H9 (cell line): ENCODE data around the gene MMP26. TPM values are rescaled to one million over a fixed set of nuclear protein-coding genes. Genes with fewer than 3 reads are reported as not detected.

Experiments
- DNase-seq: peaks from one replicate; pipeline ENCODE4 v3.0.0-alpha.2; 2017
- H2AFZ ChIP-seq: one replicate; pipeline ENCODE4 v1.6.1; 2013; ENCODE audit warnings: mild to moderate bottlenecking, low read length, control low read depth, moderate library complexity
- H2AK5ac ChIP-seq: 2 replicates; pipeline ENCODE4 v1.6.1; 2013; ENCODE audit warnings: low read length, control low read depth, mixed read lengths; ENCODE audit not compliant: insufficient read length
- H2BK120ac ChIP-seq: one replicate; pipeline ENCODE4 v1.6.1; 2013; ENCODE audit warnings: low read depth, mild to moderate bottlenecking, low read length, control low read depth, inconsistent platforms; ENCODE audit not compliant: poor library complexity, severe bottlenecking
- H2BK12ac ChIP-seq: 2 replicates; pipeline ENCODE4 v1.6.1; 2013; ENCODE audit warnings: low read length, control low read depth, mixed read lengths, low read depth; ENCODE audit not compliant: insufficient read length
- H2BK15ac ChIP-seq: 2 replicates; pipeline ENCODE4 v1.6.1; 2013; ENCODE audit warnings: low read depth, low read length, control low read depth
- H2BK20ac ChIP-seq: one replicate; pipeline ENCODE4 v1.6.1; 2013; ENCODE audit warnings: low read depth, mild to moderate bottlenecking, low read length, control low read depth, inconsistent platforms; ENCODE audit not compliant: poor library complexity, severe bottlenecking
- H2BK5ac ChIP-seq: 2 replicates; pipeline ENCODE4 v1.6.1; 2013; ENCODE audit warnings: low read length, control low read depth, mixed read lengths; ENCODE audit not compliant: insufficient read length
- H3K14ac ChIP-seq: 2 replicates; pipeline ENCODE4 v1.6.1; 2013; ENCODE audit warnings: low read length, control low read depth; ENCODE audit not compliant: insufficient read depth
- H3K18ac ChIP-seq: 2 replicates; pipeline ENCODE4 v1.6.1; 2013; ENCODE audit warnings: low read depth, mild to moderate bottlenecking, mixed read lengths, low read length, control low read depth; ENCODE audit not compliant: insufficient read length
- H3K23ac ChIP-seq: 2 replicates; pipeline ENCODE4 v1.6.1; 2013; ENCODE audit warnings: low read length, control low read depth, mixed read lengths, low read depth; ENCODE audit not compliant: insufficient read length
- H3K23me2 ChIP-seq: 2 replicates; pipeline ENCODE4 v1.6.1; 2013; ENCODE audit warnings: low read depth, mild to moderate bottlenecking, mixed read lengths, low read length, control low read depth; ENCODE audit not compliant: insufficient read length, poor library complexity, severe bottlenecking
- H3K27ac ChIP-seq: 2 replicates; pipeline ENCODE4 v1.5.1; 2013; ENCODE audit warnings: low read length, control low read depth, mixed read lengths, low read depth; ENCODE audit not compliant: insufficient read length
- H3K27me3 ChIP-seq: 2 replicates; pipeline ENCODE4 v1.6.1; 2013; ENCODE audit warnings: low read length, control low read depth, inconsistent platforms; ENCODE audit not compliant: insufficient read depth
- H3K4ac ChIP-seq: 2 replicates; pipeline ENCODE4 v1.6.1; 2013; ENCODE audit warnings: low read depth, mild to moderate bottlenecking, control low read depth, inconsistent platforms, low read length, moderate library complexity
- H3K4me1 ChIP-seq: 2 replicates; pipeline ENCODE4 v1.6.1; 2013; ENCODE audit warnings: low read length, control low read depth, inconsistent platforms; ENCODE audit not compliant: insufficient read depth
- H3K4me2 ChIP-seq: 2 replicates; pipeline ENCODE4 v1.6.1; 2013; ENCODE audit warnings: low read length, control low read depth, mixed read lengths; ENCODE audit not compliant: insufficient read length, insufficient read depth
- H3K56ac ChIP-seq: 2 replicates; pipeline ENCODE4 v1.6.1; 2013; ENCODE audit warnings: low read depth, mild to moderate bottlenecking, mixed read lengths, low read length, control low read depth; ENCODE audit not compliant: insufficient read length
- H3K79me1 ChIP-seq: 2 replicates; pipeline ENCODE4 v1.6.1; 2013; ENCODE audit warnings: low read depth, mild to moderate bottlenecking, moderate library complexity, low read length, control low read depth, inconsistent platforms; ENCODE audit not compliant: insufficient read depth, poor library complexity, severe bottlenecking
- H3K79me2 ChIP-seq: 2 replicates; pipeline ENCODE4 v1.6.1; 2013; ENCODE audit warnings: low read length, control low read depth, inconsistent platforms; ENCODE audit not compliant: insufficient read depth
- H3K9ac ChIP-seq: 2 replicates; pipeline ENCODE4 v1.6.1; 2013; ENCODE audit warnings: low read length, control low read depth, mixed read lengths; ENCODE audit not compliant: insufficient read length; ENCODE audit errors: extremely low read depth
- H3K9me3 ChIP-seq: one replicate; pipeline ENCODE4 v1.6.1; 2013; ENCODE audit warnings: low read depth, low read length, inconsistent platforms; ENCODE audit not compliant: control insufficient read depth
- H3T11ph ChIP-seq: one replicate; pipeline ENCODE4 v1.6.1; 2013; ENCODE audit warnings: mild to moderate bottlenecking, low read length, control low read depth, inconsistent platforms
- H4K20me1 ChIP-seq: one replicate; pipeline ENCODE4 v1.6.1; 2013; ENCODE audit not compliant: control insufficient read depth, insufficient read length, insufficient read depth
- H4K5ac ChIP-seq: 2 replicates; pipeline ENCODE4 v1.6.1; 2013; ENCODE audit warnings: low read depth, mild to moderate bottlenecking, mixed read lengths, low read length, control low read depth; ENCODE audit not compliant: insufficient read length
- H4K8ac ChIP-seq: replicated peaks from 2 replicates; pipeline ENCODE4 v1.6.1; 2013; ENCODE audit warnings: low read length, control low read depth, mixed read lengths, low read depth; ENCODE audit not compliant: insufficient read length
- H4K91ac ChIP-seq: 2 replicates; pipeline ENCODE4 v1.6.1; 2013; ENCODE audit warnings: low read depth, mild to moderate bottlenecking, moderate library complexity, mixed read lengths, low read length, control low read depth; ENCODE audit not compliant: insufficient read length
- H3K27ac Mint-ChIP-seq, 3 experiments: 2 replicates in 2 of 3; 3 replicates in 1 of 3; pipeline ENCODE4 v1.8.0; 2020 to 2021; ENCODE audit warnings: mixed read lengths in 3 of 3, mild to moderate bottlenecking in 1 of 3, moderate library complexity in 1 of 3
- H3K27me3 Mint-ChIP-seq: 2 replicates; pipeline ENCODE4 v1.8.0; 2021; ENCODE audit warnings: low read depth, mild to moderate bottlenecking, moderate library complexity, mixed read lengths
- H3K36me3 Mint-ChIP-seq, 3 experiments: 2 replicates in 2 of 3; 3 replicates in 1 of 3; pipeline ENCODE4 v1.8.0; 2020 to 2021; ENCODE audit warnings: low read depth in 3 of 3, mixed read lengths in 3 of 3; ENCODE audit not compliant: insufficient read depth in 1 of 3
- H3K4me1 Mint-ChIP-seq, 2 experiments: 2 replicates each; pipeline ENCODE4 v1.8.0; 2020; ENCODE audit warnings: mixed read lengths in 2 of 2
- H3K4me3 Mint-ChIP-seq, 2 experiments: 2 replicates in 1 of 2; 3 replicates in 1 of 2; pipeline ENCODE4 v1.8.0; 2020 to 2021; ENCODE audit warnings: mild to moderate bottlenecking in 2 of 2, mixed read lengths in 2 of 2, moderate library complexity in 1 of 2
- H3K9me3 Mint-ChIP-seq, 2 experiments: 2 replicates in 1 of 2; 3 replicates in 1 of 2; pipeline ENCODE4 v1.8.0; 2020; ENCODE audit warnings: mild to moderate bottlenecking in 2 of 2, mixed read lengths in 2 of 2, moderate library complexity in 1 of 2
- WGBS: extraction: QIAGEN DNeasy Blood & Tissue Kit; methylation state at CpG from one replicate; pipeline ENCODE4 v1.1.7; 2013; ENCODE audit warnings: missing lambda C conversion rate, low lambda C conversion rate, mixed read lengths; ENCODE audit not compliant: insufficient read length; ENCODE audit errors: extremely low coverage; 5-methylcytosine and 5-hydroxymethylcytosine counted together
- total RNA-seq: library from RNA; stranded (reverse); gene quantifications from 2 replicates; pipeline ENCODE4 v1.2.1, GENCODE V29; 2021
- TF ChIP-seq, protein P1 (sequence below): fragments of 200-600 bp; sonication (generic); conservative IDR thresholded peaks from 3 replicates; pipeline ENCODE4 v1.8.0; 2021; ENCODE audit warnings: antibody characterized with exemption, mild to moderate bottlenecking

Gene MMP26
- total RNA-seq, 1 experiment from 2014 or later = not detected

DNA sequence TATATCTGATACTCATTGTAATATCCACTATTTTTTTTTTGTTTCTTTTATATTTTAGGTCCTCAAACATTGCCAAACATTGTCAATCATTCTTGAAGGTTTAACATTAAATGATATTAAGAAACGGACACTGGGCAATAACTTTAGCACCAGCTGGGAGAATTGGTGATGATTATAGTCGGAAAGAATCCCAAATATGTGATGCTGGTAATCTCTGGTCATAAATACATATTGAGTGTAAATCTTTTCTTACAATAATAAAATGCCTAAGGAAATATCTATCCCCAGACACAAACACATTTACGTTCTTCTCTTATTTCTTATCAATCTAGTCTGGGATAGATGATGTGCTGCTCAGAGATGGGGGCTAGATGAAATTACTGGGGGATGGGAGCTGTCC, 32.1 kb upstream of the MMP26 start:
- Histone ChIP-seq H4K91ac (no peak overlapping the region), H2AK5ac (no peak overlapping the region), H3K56ac (no peak overlapping the region), H2BK15ac (no peak overlapping the region), H3K4me2 (no peak overlapping the region), H3K79me1 (no peaks in the 10 kb centered on the region), H3K79me2 (no peaks in the 10 kb centered on the region), H3K9me3 (no peaks in the 10 kb centered on the region), H4K20me1 (no peaks in the 10 kb centered on the region), H3K9ac (no peak overlapping the region), H3K18ac (no peak overlapping the region), H3K4ac (no peak overlapping the region), H3K4me1 (peaks cover 2% of the 10 kb centered on the region; the same call in 1 of the 2 replicates), H2BK20ac (no peak overlapping the region), H3K14ac (no peak overlapping the region), H2BK5ac (no peak overlapping the region), H3K27me3 (no peaks in the 10 kb centered on the region; the same call in 1 of the 2 replicates), H4K5ac (no peak overlapping the region), H3T11ph (no peak overlapping the region), H3K27ac (no peak overlapping the region), H3K23me2 (no peaks in the 10 kb centered on the region), H2BK12ac (no peak overlapping the region), H2BK120ac (no peak overlapping the region), H3K23ac (no peak overlapping the region), H4K8ac (no peak overlapping the region), H2AFZ (no peak overlapping the region)
- Mint-ChIP-seq H3K9me3 (no peaks in the 10 kb centered on the region), H3K4me3 (no peak overlapping the region), H3K27ac (no peak overlapping the region), H3K4me1 (peaks cover 3% of the 10 kb centered on the region in 2 experiments; a peak in 3 of 4 replicates), H3K36me3 (no peaks in the 10 kb centered on the region), H3K27me3 (no peaks in the 10 kb centered on the region)
- no peak for DNase-seq
- no CpG with 5 or more reads among the region's 3 CpGs for WGBS
- TF ChIP-seq, protein P1, sequence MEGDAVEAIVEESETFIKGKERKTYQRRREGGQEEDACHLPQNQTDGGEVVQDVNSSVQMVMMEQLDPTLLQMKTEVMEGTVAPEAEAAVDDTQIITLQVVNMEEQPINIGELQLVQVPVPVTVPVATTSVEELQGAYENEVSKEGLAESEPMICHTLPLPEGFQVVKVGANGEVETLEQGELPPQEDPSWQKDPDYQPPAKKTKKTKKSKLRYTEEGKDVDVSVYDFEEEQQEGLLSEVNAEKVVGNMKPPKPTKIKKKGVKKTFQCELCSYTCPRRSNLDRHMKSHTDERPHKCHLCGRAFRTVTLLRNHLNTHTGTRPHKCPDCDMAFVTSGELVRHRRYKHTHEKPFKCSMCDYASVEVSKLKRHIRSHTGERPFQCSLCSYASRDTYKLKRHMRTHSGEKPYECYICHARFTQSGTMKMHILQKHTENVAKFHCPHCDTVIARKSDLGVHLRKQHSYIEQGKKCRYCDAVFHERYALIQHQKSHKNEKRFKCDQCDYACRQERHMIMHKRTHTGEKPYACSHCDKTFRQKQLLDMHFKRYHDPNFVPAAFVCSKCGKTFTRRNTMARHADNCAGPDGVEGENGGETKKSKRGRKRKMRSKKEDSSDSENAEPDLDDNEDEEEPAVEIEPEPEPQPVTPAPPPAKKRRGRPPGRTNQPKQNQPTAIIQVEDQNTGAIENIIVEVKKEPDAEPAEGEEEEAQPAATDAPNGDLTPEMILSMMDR = no peak
